ENCODE data around the gene MKX.

The MKX gene

GRCh38 chr10:27646194-27646593, 99.4 kb downstream of the MKX start:
- no peak for DNase-seq

- no peak for DNase-seq
Observed at GRCh38 chr10:27644307-27644939, 101.2 kb downstream of the MKX start.

- DNase-seq = no peak
Observed at GRCh38 chr10:27643301-27643700, 102.3 kb downstream of the MKX start.

GRCh38 chr10:27642023-27642589, 103.5 kb downstream of the MKX start:
- no peak for DNase-seq

- no peak for DNase-seq
Observed at GRCh38 chr10:27638071-27638750, 107.4 kb downstream of the MKX start.

- DNase-seq = no peak
Observed at GRCh38 chr10:27637601-27638000, 108.0 kb downstream of the MKX start.

- no peak for DNase-seq
Observed at GRCh38 chr10:27636816-27637215, 108.8 kb downstream of the MKX start.

GRCh38 chr10:27635699-27636270, 109.8 kb downstream of the MKX start:
- no peak for DNase-seq

- no peak for DNase-seq
Observed at GRCh38 chr10:27635290-27635689, 110.3 kb downstream of the MKX start.

- DNase-seq = no peak
Observed at GRCh38 chr10:27628621-27629020, 117.0 kb downstream of the MKX start.

GRCh38 chr10:27626890-27627289, 118.7 kb downstream of the MKX start:
- no peak for DNase-seq

GRCh38 chr10:27625452-27626211, 120.0 kb downstream of the MKX start:
- no peak for DNase-seq

GRCh38 chr10:27624941-27625340, 120.7 kb downstream of the MKX start:
- no peak for DNase-seq

Measured in NCI-H2171 (cell line).